Adrenal gland (tissue), 5 donors: ENCODE data around the gene MDFI.

Experiments used
- CTCF ChIP-seq, 6 experiments: fragments of 450-650 bp in 4 of 6; fragments of 200-600 bp in 2 of 6; sonication (generic) in 1 of 6; IDR thresholded peaks; 1 replicate in 5 of 6; 2 replicates in 1 of 6; pipeline versions ENCODE4 v1.5.1 to v1.8.0; 2016 to 2021; ENCODE audit warnings: antibody characterized with exemption in 6 of 6, mild to moderate bottlenecking in 2 of 6, moderate library complexity in 1 of 6
- POLR2A ChIP-seq, 2 donors: fragments of 450-650 bp; IDR thresholded peaks; one replicate each; pipeline ENCODE4 v1.6.1; 2017; ENCODE audit warnings: antibody characterized with exemption in 2 of 2, mild to moderate bottlenecking in 2 of 2, moderate library complexity in 1 of 2
- donor health status: DM: no; HTN: no; CAD: no.

GRCh38 chr6:41639809-41640371 is 1.6 kb downstream of the MDFI start:
- no peak for TF ChIP-seq CTCF (IDR thresholded peaks at IDR 0.05)
- no peak for TF ChIP-seq POLR2A (IDR thresholded peaks at IDR 0.05)
